Upper lobe of left lung (tissue), 4 donors: ENCODE results near the gene SRPK2.

Experiments used
- EP300 ChIP-seq, 4 donors: sonication (generic); formaldehyde crosslinking; IDR thresholded peaks; one replicate each; pipeline ENCODE4 v1.5.1; 2017; ENCODE audit warnings: antibody characterized with exemption in 4 of 4, control low read depth in 2 of 4
- TF ChIP-seq, protein P1 (sequence below), 6 experiments: fragments of 450-650 bp in 4 of 6; fragments of 200-600 bp in 2 of 6; sonication (generic) in 2 of 6; IDR thresholded peaks; one replicate each; pipeline ENCODE4 v1.5.1; 2016 to 2019; ENCODE audit warnings: antibody characterized with exemption in 6 of 6

DNA sequence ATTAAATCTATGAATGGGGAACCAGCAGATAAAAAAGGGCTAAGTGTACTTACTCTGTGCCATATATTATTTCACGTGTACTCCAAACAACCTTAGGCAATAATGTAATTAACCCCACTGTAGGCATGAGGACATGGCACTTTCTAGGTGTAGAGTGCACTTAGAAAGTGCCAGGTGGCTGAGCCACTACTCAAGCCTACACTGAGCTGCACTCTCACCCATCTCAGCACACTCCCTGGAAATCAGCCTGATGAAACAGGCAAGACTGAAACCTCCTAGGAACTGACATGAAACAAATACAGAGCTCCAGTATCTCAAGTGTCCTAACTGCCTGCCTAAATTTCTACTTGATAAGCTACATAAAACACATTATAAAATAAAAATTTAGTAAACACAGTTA is 227.4 kb downstream of the SRPK2 start:
- TF ChIP-seq, protein P1, sequence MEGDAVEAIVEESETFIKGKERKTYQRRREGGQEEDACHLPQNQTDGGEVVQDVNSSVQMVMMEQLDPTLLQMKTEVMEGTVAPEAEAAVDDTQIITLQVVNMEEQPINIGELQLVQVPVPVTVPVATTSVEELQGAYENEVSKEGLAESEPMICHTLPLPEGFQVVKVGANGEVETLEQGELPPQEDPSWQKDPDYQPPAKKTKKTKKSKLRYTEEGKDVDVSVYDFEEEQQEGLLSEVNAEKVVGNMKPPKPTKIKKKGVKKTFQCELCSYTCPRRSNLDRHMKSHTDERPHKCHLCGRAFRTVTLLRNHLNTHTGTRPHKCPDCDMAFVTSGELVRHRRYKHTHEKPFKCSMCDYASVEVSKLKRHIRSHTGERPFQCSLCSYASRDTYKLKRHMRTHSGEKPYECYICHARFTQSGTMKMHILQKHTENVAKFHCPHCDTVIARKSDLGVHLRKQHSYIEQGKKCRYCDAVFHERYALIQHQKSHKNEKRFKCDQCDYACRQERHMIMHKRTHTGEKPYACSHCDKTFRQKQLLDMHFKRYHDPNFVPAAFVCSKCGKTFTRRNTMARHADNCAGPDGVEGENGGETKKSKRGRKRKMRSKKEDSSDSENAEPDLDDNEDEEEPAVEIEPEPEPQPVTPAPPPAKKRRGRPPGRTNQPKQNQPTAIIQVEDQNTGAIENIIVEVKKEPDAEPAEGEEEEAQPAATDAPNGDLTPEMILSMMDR (IDR thresholded peaks at IDR 0.05): no peak
- TF ChIP-seq EP300 (IDR thresholded peaks at IDR 0.05): no peak
